GM19452 (cell line): ENCODE measurements around the gene PCDHGA8.
"Not testable (repeated sequence)": the region's sequence is repeated elsewhere in the genome, so short reads cannot be mapped to it uniquely, and the experiment has no call there.

ENCODE experiments used
- ATAC-seq: cut with Tn5 transposase; IDR thresholded peaks from one replicate; pipeline ENCODE4 v1.9.1; 2021; ENCODE audit not compliant: unreplicated experiment

PCDHGA8 gene

GRCh38 chr5:141369994-141370848 is 22.2 kb upstream of the PCDHGA8 start, which contains the start of gene PCDHGB3:
Gene PCDHGB3 (plus strand): TSS chr5:141370242. CDS start chr5:141370395, 153 bp downstream.
- ATAC-seq = peak; percentile 75

DNA sequence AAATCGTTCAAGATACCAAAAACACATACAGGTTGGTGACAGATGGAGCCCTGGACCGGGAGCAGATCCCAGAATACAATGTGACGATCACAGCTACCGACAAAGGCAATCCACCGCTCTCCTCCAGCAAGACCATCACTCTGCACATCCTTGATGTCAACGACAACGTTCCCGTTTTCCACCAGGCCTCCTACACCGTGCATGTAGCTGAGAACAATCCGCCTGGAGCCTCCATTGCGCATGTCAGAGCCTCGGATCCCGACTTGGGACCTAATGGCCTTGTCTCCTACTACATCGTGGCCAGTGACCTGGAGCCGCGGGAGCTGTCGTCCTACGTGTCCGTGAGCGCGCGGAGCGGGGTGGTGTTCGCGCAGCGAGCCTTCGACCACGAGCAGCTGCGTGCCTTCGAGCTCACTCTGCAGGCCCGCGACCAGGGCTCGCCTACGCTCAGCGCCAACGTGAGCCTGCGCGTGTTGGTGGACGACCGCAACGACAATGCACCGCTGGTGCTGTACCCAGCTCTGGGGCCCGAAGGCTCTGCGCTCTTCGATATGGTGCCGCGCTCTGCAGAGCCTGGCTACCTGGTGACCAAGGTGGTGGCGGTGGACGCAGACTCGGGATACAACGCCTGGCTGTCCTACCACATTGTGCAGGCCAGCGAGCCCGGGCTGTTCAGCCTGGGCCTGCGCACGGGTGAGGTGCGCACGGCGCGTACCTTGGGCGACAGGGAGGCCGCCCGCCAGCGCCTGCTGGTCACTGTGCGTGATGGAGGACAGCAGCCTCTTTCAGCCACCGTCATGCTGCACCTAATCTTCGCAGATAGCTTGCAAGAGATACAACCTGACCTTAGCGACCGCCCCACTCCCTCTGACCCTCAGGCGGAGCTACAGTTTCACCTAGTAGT is 20.6 kb upstream of the PCDHGA8 start:
- ATAC-seq = no peak

DNA sequence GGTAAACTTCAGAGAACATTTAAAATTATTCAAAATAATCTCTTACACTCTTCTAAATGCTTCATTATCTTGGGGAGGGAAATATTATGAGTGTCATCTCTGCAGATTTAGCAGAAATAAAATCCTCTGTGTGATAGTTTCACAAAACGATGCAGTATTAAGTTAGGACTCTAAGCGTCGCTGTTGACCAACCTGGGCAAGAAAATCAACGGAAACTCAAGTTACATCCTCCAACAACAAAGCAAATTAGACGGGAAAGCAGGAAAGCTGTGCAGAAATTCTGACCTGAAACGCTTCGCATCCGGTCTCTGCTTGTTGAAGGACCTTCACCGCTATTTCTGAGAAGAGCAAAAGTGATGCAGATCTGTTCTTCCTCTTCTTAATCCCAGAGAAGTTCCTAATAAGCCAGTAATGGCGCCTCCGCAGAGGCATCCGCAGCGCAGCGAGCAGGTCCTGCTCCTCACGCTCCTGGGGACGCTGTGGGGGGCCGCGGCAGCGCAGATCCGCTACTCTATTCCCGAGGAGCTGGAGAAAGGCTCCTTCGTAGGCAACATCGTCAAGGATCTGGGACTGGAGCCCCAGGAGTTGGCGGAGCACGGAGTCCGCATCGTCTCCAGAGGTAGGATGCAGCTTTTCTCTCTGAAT is 18.6 kb upstream of the PCDHGA8 start, which contains the start of gene PCDHGA6:
Gene PCDHGA6, plus strand, starts transcription at position 219 of the 645 bp plus-strand sequence. Its CDS starts 193 bp downstream, at position 412.
- ATAC-seq = no peak

- ATAC-seq = no peak
Observed at GRCh38 chr5:141374627-141375026, 17.8 kb upstream of the PCDHGA8 start.

DNA sequence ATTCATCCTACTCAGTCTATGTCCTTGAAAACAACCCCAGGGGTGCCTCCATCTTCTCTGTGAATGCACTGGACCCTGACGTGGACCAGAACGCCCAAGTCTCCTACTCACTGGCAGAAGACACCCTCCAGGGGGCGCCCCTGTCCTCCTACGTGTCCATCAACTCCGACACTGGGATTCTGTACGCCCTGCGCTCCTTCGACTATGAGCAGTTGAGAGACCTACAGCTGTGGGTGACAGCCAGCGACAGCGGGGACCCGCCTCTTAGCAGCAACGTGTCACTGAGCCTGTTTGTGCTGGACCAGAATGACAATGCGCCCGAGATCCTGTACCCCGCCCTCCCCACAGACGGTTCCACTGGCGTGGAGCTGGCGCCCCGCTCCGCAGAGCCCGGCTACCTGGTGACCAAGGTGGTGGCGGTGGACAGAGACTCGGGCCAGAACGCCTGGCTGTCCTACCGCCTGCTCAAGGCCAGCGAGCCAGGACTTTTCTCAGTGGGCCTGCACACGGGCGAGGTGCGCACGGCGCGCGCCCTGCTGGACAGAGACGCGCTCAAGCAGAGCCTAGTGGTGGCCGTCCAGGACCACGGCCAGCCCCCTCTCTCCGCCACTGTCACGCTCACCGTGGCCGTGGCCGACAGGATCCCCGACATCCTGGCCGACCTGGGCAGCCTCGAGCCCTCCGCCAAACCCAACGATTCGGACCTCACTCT is 16.8 kb upstream of the PCDHGA8 start:
- ATAC-seq = not testable (repeated sequence)

DNA sequence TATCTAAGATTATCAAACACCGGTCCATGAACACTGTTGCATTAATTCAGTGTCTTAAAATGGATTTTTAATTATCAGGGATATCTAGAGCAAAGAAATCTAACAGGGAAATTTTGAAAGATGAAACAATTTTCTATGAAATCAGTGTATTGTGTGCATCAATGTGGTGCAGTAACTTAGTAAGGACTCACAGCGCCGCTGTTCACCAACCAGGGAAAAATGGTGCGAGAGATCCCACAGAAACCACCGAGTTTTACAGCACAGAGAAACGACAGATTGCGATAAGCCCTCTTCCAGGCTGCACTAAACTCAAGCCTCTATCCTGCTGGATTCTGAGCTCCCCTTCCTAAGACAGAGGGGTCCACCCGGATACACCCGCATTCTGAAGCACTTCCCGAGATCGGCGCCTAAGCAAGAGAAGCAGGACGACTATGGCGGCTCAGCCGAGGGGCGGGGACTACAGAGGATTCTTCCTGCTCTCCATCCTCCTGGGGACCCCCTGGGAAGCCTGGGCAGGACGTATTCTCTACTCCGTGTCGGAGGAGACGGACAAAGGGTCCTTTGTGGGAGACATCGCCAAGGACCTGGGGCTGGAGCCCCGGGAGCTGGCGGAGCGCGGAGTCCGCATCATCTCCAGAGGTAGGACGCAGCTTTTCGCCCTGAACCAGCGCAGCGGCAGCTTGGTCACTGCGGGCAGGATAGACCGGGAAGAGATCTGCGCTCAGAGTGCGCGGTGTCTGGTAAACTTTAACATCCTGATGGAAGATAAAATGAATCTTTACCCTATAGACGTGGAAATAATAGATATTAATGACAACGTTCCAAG is 9.8 kb upstream of the PCDHGA8 start, which contains the start of gene PCDHGA7:
Gene PCDHGA7, plus strand, starts transcription at position 274 of the 826 bp plus-strand sequence. Its CDS starts 158 bp downstream, at position 432.
- no peak for ATAC-seq

DNA sequence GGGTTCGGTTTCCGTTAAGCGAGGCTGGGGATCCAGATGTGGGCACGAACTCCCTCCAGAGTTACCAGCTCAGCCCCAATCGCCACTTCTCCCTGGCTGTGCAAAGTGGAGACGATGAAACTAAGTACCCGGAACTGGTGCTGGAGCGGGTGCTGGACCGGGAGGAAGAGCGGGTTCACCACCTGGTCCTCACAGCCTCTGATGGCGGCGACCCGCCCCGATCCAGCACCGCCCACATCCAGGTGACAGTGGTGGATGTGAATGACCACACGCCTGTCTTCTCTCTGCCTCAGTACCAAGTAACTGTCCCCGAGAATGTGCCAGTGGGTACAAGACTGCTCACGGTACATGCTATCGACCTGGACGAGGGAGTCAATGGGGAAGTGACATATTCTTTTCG is 9.1 kb upstream of the PCDHGA8 start:
- no peak for ATAC-seq

DNA sequence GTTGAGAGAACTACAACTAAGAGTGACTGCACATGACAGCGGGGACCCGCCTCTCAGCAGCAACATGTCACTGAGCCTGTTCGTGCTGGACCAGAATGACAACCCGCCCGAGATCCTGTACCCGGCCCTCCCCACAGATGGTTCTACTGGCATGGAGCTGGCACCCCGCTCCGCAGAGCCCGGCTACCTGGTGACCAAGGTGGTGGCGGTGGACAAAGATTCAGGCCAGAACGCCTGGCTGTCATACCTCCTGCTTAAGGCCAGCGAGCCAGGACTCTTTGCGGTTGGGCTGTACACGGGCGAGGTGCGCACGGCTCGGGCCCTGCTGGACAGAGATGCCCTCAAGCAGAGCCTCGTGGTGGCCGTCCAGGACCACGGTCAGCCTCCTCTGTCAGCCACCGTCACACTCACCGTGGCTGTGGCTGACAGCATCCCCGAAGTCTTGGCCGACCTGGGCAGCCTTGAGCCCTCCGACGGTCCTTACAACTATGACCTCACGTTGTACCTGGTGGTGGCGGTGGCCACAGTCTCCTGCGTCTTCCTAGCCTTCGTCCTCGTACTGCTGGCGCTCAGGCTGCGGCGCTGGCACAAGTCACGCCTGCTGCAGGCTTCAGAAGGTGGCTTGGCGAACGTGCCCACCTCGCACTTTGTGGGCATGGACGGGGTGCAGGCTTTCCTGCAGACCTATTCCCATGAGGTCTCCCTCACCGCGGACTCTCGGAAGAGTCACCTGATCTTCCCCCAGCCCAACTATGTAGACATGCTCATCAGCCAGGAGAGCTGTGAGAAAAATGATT is 7.8 kb upstream of the PCDHGA8 start:
- no peak for ATAC-seq

GRCh38 chr5:141387557-141388311 is 4.7 kb upstream of the PCDHGA8 start, which contains the start of gene PCDHGB4:
Gene PCDHGB4 (plus strand): TSS chr5:141387698. CDS start chr5:141387885, 187 bp downstream.
- not testable (repeated sequence) for ATAC-seq

GRCh38 chr5:141388661-141389060 is 3.8 kb upstream of the PCDHGA8 start:
- ATAC-seq = no peak

- no peak for ATAC-seq
Observed at GRCh38 chr5:141389153-141390042, 3.0 kb upstream of the PCDHGA8 start.

DNA sequence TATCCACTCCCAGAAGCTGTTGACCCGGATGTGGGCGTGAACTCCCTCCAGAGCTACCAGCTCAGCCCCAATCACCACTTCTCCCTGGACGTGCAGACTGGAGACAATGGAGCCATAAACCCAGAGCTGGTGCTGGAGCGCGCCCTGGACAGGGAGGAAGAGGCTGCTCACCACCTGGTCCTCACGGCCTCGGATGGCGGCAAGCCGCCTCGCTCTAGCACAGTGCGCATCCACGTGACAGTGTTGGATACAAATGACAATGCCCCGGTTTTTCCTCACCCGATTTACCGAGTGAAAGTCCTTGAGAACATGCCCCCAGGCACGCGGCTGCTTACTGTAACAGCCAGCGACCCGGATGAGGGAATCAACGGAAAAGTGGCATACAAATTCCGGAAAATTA is 834 bp downstream of the PCDHGA8 start:
- ATAC-seq = no peak

- ATAC-seq = not testable (repeated sequence)
Observed at GRCh38 chr5:141394401-141395187, 2.2 kb downstream of the PCDHGA8 start.

GRCh38 chr5:141397756-141398551 is 5.5 kb downstream of the PCDHGA8 start, which contains the start of gene PCDHGB5:
Gene PCDHGB5 (plus strand): TSS chr5:141397947. CDS start chr5:141398128, 181 bp downstream.
- ATAC-seq = peak; percentile 83

DNA sequence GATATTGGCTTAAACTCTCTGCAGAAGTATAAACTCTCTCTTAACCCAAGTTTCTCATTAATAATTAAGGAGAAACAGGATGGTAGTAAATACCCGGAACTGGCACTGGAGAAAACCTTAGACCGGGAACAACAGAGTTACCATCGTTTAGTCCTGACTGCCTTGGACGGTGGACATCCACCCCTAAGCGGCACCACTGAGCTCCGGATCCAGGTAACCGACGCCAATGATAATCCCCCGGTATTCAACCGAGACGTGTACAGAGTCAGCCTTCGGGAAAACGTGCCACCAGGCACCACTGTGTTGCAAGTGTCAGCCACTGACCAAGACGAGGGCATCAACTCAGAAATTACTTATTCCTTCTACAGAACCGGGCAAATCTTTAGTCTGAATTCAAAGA is 6.2 kb downstream of the PCDHGA8 start:
- no peak for ATAC-seq
